Measurements from ENCODE around the gene NT5C2.

The NT5C2 gene

GRCh38 chr10:103109821-103110220 is 83.3 kb downstream of the NT5C2 start:
- no peak for DNase-seq
- TF ChIP-seq GATA1 (IDR thresholded peaks at IDR 0.05; ENCODE audit: low read depth, low read length) (no peak), POLR2A (IDR thresholded peaks at IDR 0.05; ENCODE audit: low read length) (no peak)

GRCh38 chr10:103106539-103106938 is 86.5 kb downstream of the NT5C2 start:
- no peak for DNase-seq
- TF ChIP-seq GATA1 (IDR thresholded peaks at IDR 0.05; ENCODE audit: low read depth, low read length): no peak
- TF ChIP-seq POLR2A (IDR thresholded peaks at IDR 0.05; ENCODE audit: low read length): no peak

- TF ChIP-seq POLR2A (IDR thresholded peaks at IDR 0.05; ENCODE audit: low read length) (no peak), GATA1 (IDR thresholded peaks at IDR 0.05; ENCODE audit: low read depth, low read length) (no peak)
- no peak for DNase-seq
Measured at GRCh38 chr10:103105462-103105861, 87.6 kb downstream of the NT5C2 start.

GRCh38 chr10:103104721-103105120 is 88.4 kb downstream of the NT5C2 start:
- DNase-seq: no peak
- TF ChIP-seq GATA1 (IDR thresholded peaks at IDR 0.05; ENCODE audit: low read depth, low read length) (no peak), POLR2A (IDR thresholded peaks at IDR 0.05; ENCODE audit: low read length) (no peak)

- TF ChIP-seq GATA1 (IDR thresholded peaks at IDR 0.05; ENCODE audit: low read depth, low read length): no peak
- no peak for TF ChIP-seq POLR2A (IDR thresholded peaks at IDR 0.05; ENCODE audit: low read length)
- no peak for DNase-seq
Measured at GRCh38 chr10:103103989-103104388, 89.1 kb downstream of the NT5C2 start.

- no peak for DNase-seq
- TF ChIP-seq POLR2A (IDR thresholded peaks at IDR 0.05; ENCODE audit: low read length) (no peak), GATA1 (IDR thresholded peaks at IDR 0.05; ENCODE audit: low read depth, low read length) (no peak)
Measured at GRCh38 chr10:103102195-103102594, 90.9 kb downstream of the NT5C2 start.

GRCh38 chr10:103100620-103101019 is 92.5 kb downstream of the NT5C2 start:
- DNase-seq: no peak
- no peak for TF ChIP-seq GATA1 (IDR thresholded peaks at IDR 0.05; ENCODE audit: low read depth, low read length)
- no peak for TF ChIP-seq POLR2A (IDR thresholded peaks at IDR 0.05; ENCODE audit: low read length)

GRCh38 chr10:103098240-103098639 is 94.8 kb downstream of the NT5C2 start:
- DNase-seq: no peak
- no peak for TF ChIP-seq POLR2A (IDR thresholded peaks at IDR 0.05; ENCODE audit: low read length)
- no peak for TF ChIP-seq GATA1 (IDR thresholded peaks at IDR 0.05; ENCODE audit: low read depth, low read length)

- no peak for DNase-seq
- TF ChIP-seq POLR2A (IDR thresholded peaks at IDR 0.05; ENCODE audit: low read length) (no peak), GATA1 (IDR thresholded peaks at IDR 0.05; ENCODE audit: low read depth, low read length) (no peak)
Measured at GRCh38 chr10:103096130-103096529, 96.9 kb downstream of the NT5C2 start.

- DNase-seq: no peak
- TF ChIP-seq GATA1 (IDR thresholded peaks at IDR 0.05; ENCODE audit: low read depth, low read length): no peak
- no peak for TF ChIP-seq POLR2A (IDR thresholded peaks at IDR 0.05; ENCODE audit: low read length)
Measured at GRCh38 chr10:103095005-103095404, 98.1 kb downstream of the NT5C2 start.

GRCh38 chr10:103090911-103091310 is 102.2 kb downstream of the NT5C2 start:
- no peak for DNase-seq
- TF ChIP-seq GATA1 (IDR thresholded peaks at IDR 0.05; ENCODE audit: low read depth, low read length) (no peak), POLR2A (IDR thresholded peaks at IDR 0.05; ENCODE audit: low read length) (no peak)

GRCh38 chr10:103089493-103089892 is 103.6 kb downstream of the NT5C2 start:
- no peak for DNase-seq
- no peak for TF ChIP-seq POLR2A (IDR thresholded peaks at IDR 0.05; ENCODE audit: low read length)
- no peak for TF ChIP-seq GATA1 (IDR thresholded peaks at IDR 0.05; ENCODE audit: low read depth, low read length)

- TF ChIP-seq POLR2A (IDR thresholded peaks at IDR 0.05; ENCODE audit: low read length): no peak
- no peak for TF ChIP-seq GATA1 (IDR thresholded peaks at IDR 0.05; ENCODE audit: low read depth, low read length)
- DNase-seq: no peak
Measured at GRCh38 chr10:103086799-103087198, 106.3 kb downstream of the NT5C2 start.

GRCh38 chr10:103086261-103086660 is 106.8 kb downstream of the NT5C2 start:
- TF ChIP-seq POLR2A (IDR thresholded peaks at IDR 0.05; ENCODE audit: low read length) (no peak), GATA1 (IDR thresholded peaks at IDR 0.05; ENCODE audit: low read depth, low read length) (no peak)
- no peak for DNase-seq

- TF ChIP-seq GATA1 (IDR thresholded peaks at IDR 0.05; ENCODE audit: low read depth, low read length) (no peak), POLR2A (IDR thresholded peaks at IDR 0.05; ENCODE audit: low read length) (no peak)
- DNase-seq: no peak
Measured at GRCh38 chr10:103083977-103084320, 109.1 kb downstream of the NT5C2 start.
